GM12892 (cell line): ENCODE measurements around the gene VSX2.

Experiments
- POLR2A ChIP-seq: IDR thresholded peaks from 2 replicates; pipeline ENCODE4 v1.6.1; 2011; ENCODE audit warnings: low read depth, low read length, control low read depth
- POLR2AphosphoS5 ChIP-seq: IDR thresholded peaks from 2 replicates; pipeline ENCODE4 v1.6.1; 2011; ENCODE audit warnings: low read depth, low read length, control low read depth

- TF ChIP-seq POLR2A (no peak), POLR2AphosphoS5 (no peak)
These were observed 3.5 kb downstream of the VSX2 start for GRCh38 chr14:74242780-74243042.
